ENCODE data around the gene RGSL1. TPM values are rescaled to one million over a fixed set of nuclear protein-coding genes. Genes with fewer than 3 reads are reported as not detected.

The RGSL1 gene
- total and polyA plus RNA-seq, 4 donors = 0.07 to 0.50 (median 0.31) TPM; not detected in 1

- no peak for DNase-seq (ENCODE audit: low spot score)
- Histone ChIP-seq H3K4me3 (ENCODE audit: low read depth in 1 of 3, low read length in 3 of 3) (no peak overlapping the region), H3K27me3 (ENCODE audit: control insufficient read depth in 4 of 4, insufficient read depth in 4 of 4, low read length in 3 of 4) (peaks cover 0 to 2% (median 0%) of the 10 kb centered on the region in 4 donors), H3K4me1 (ENCODE audit: control insufficient read depth in 4 of 4, insufficient read depth in 4 of 4, low read length in 3 of 4) (no peaks in the 10 kb centered on the region), H3K27ac (ENCODE audit: low read depth in 1 of 2, low read length in 2 of 2) (no peak overlapping the region), H3K9me3 (ENCODE audit: control insufficient read depth in 4 of 4, low read length in 3 of 4) (peaks cover 0 to 7% (median 3%) of the 10 kb centered on the region in 4 donors), H3K36me3 (ENCODE audit: control insufficient read depth in 4 of 4, insufficient read depth in 3 of 4, low read depth in 1 of 4, low read length in 3 of 4) (no peaks in the 10 kb centered on the region), H3K9ac (ENCODE audit: low read depth in 1 of 2, low read length in 2 of 2) (no peak overlapping the region)
- TF ChIP-seq GABPA (IDR thresholded peaks at IDR 0.05 in 1 of 2, conservative IDR thresholded peaks at IDR 0.05 in 1 of 2) (no peak), EGR1 (IDR thresholded peaks at IDR 0.05; ENCODE audit: low read depth in 2 of 2) (no peak), HNF4G (IDR thresholded peaks at IDR 0.05) (no peak), ATF3 (IDR thresholded peaks at IDR 0.05) (no peak), MAX (IDR thresholded peaks at IDR 0.05) (no peak), JUND (IDR thresholded peaks at IDR 0.05) (no peak), RAD21 (IDR thresholded peaks at IDR 0.05) (no peak), TAF1 (conservative IDR thresholded peaks at IDR 0.05) (no peak), HNF4A (conservative IDR thresholded peaks at IDR 0.05) (no peak), FOXA1 (IDR thresholded peaks at IDR 0.05) (no peak), YY1 (IDR thresholded peaks at IDR 0.05) (no peak), ZBTB33 (IDR thresholded peaks at IDR 0.05) (no peak), SP1 (IDR thresholded peaks at IDR 0.05) (no peak)
- TF ChIP-seq, protein P1, sequence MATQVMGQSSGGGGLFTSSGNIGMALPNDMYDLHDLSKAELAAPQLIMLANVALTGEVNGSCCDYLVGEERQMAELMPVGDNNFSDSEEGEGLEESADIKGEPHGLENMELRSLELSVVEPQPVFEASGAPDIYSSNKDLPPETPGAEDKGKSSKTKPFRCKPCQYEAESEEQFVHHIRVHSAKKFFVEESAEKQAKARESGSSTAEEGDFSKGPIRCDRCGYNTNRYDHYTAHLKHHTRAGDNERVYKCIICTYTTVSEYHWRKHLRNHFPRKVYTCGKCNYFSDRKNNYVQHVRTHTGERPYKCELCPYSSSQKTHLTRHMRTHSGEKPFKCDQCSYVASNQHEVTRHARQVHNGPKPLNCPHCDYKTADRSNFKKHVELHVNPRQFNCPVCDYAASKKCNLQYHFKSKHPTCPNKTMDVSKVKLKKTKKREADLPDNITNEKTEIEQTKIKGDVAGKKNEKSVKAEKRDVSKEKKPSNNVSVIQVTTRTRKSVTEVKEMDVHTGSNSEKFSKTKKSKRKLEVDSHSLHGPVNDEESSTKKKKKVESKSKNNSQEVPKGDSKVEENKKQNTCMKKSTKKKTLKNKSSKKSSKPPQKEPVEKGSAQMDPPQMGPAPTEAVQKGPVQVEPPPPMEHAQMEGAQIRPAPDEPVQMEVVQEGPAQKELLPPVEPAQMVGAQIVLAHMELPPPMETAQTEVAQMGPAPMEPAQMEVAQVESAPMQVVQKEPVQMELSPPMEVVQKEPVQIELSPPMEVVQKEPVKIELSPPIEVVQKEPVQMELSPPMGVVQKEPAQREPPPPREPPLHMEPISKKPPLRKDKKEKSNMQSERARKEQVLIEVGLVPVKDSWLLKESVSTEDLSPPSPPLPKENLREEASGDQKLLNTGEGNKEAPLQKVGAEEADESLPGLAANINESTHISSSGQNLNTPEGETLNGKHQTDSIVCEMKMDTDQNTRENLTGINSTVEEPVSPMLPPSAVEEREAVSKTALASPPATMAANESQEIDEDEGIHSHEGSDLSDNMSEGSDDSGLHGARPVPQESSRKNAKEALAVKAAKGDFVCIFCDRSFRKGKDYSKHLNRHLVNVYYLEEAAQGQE (IDR thresholded peaks at IDR 0.05) = no peak
- 83% methylated on average over 4 of the region's 4 CpGs for WGBS
These were observed 23.6 kb downstream of the RGSL1 start for GRCh38 chr1:182473556-182473955.

DNA sequence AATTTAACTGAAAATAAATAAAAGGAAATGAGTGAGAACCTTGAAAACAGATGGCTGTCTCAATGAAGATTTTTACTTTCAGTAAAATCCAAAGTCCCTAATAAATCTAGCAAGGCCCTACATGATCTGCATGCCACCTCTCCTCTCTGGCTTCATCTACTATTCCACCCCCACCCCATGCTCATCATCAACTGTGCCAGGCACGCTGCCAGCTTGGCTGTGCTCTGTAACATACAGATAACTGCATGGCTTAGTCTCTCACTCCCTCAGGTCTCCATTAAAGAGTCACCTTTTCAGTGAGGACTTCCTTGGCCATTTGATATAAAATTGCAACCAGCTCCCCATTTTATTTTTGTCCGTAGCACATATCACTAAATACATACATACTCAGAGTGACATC lies 26.7 kb downstream of the RGSL1 start:
- Histone ChIP-seq H3K4me1 (ENCODE audit: control insufficient read depth in 4 of 4, insufficient read depth in 4 of 4, low read length in 3 of 4) (no peaks in the 10 kb centered on the region), H3K27me3 (ENCODE audit: control insufficient read depth in 4 of 4, insufficient read depth in 4 of 4, low read length in 3 of 4) (peaks cover 0 to 2% (median 0%) of the 10 kb centered on the region in 4 donors), H3K4me3 (ENCODE audit: low read depth in 1 of 3, low read length in 3 of 3) (no peak overlapping the region), H3K9ac (ENCODE audit: low read depth in 1 of 2, low read length in 2 of 2) (no peak overlapping the region), H3K36me3 (ENCODE audit: control insufficient read depth in 4 of 4, insufficient read depth in 3 of 4, low read depth in 1 of 4, low read length in 3 of 4) (no peaks in the 10 kb centered on the region), H3K27ac (ENCODE audit: low read depth in 1 of 2, low read length in 2 of 2) (no peak overlapping the region), H3K9me3 (ENCODE audit: control insufficient read depth in 4 of 4, low read length in 3 of 4) (peaks cover 0 to 9% (median 3%) of the 10 kb centered on the region in 4 donors)
- no peak for TF ChIP-seq NR2F2 (IDR thresholded peaks at IDR 0.05)
- TF ChIP-seq RAD21 (IDR thresholded peaks at IDR 0.05) = no peak
- TF ChIP-seq FOXA2 (IDR thresholded peaks at IDR 0.05) = no peak
- no peak for TF ChIP-seq EGR1 (IDR thresholded peaks at IDR 0.05; ENCODE audit: low read depth in 2 of 2)
- no peak for TF ChIP-seq HNF4G (IDR thresholded peaks at IDR 0.05)
- TF ChIP-seq RXRA (IDR thresholded peaks at IDR 0.05) = no peak
- TF ChIP-seq ZBTB33 (IDR thresholded peaks at IDR 0.05) = no peak
- TF ChIP-seq, protein P1 (IDR thresholded peaks at IDR 0.05) = no peak
- no peak for DNase-seq (ENCODE audit: low spot score)
- WGBS = 91% methylated on average over 2 of the region's 2 CpGs
